DOHH2 (cell line): Measurements from ENCODE around the gene OR5B21.

ENCODE experiments used
- H3F3A ChIP-seq: fragments of 200-600 bp; sonication (generic), shearing (Covaris generic); 2 replicates; pipeline ENCODE4 v1.6.0; 2016; ENCODE audit warnings: antibody characterized with exemption, mild to moderate bottlenecking; ENCODE audit not compliant: control insufficient read depth, insufficient read depth
- H3K27ac ChIP-seq: fragments of 200-600 bp; sonication (generic); 2 replicates; pipeline ENCODE4 v1.5.1; 2014; ENCODE audit warnings: low read depth, mild to moderate bottlenecking, low read length, moderate library complexity
- H3K27me3 ChIP-seq: fragments of 200-600 bp; sonication (generic); 2 replicates; pipeline ENCODE4 v1.6.1; 2014; ENCODE audit warnings: mild to moderate bottlenecking, low read length, mixed read lengths; ENCODE audit not compliant: control insufficient read depth
- H3K36me3 ChIP-seq: fragments of 200-600 bp; sonication (generic); 2 replicates; pipeline ENCODE4 v1.6.1; 2014; ENCODE audit warnings: mild to moderate bottlenecking, low read length, moderate library complexity, mixed read lengths; ENCODE audit not compliant: control insufficient read depth
- H3K4me1 ChIP-seq: fragments of 200-600 bp; sonication (generic); 2 replicates; pipeline ENCODE4 v1.6.1; 2014; ENCODE audit warnings: mild to moderate bottlenecking, low read length, mixed read lengths; ENCODE audit not compliant: control insufficient read depth
- H3K4me2 ChIP-seq: fragments of 200-600 bp; sonication (generic); 2 replicates; pipeline ENCODE4 v1.6.0; 2014; ENCODE audit warnings: mild to moderate bottlenecking, low read length, moderate library complexity
- H3K4me3 ChIP-seq: fragments of 200-600 bp; sonication (generic); 2 replicates; pipeline ENCODE4 v1.5.1; 2014; ENCODE audit warnings: mild to moderate bottlenecking, low read length, mixed read lengths
- H3K79me2 ChIP-seq: fragments of 200-600 bp; sonication (generic); 2 replicates; pipeline ENCODE4 v1.6.1; 2014; ENCODE audit warnings: mild to moderate bottlenecking, low read length, mixed read lengths; ENCODE audit not compliant: control insufficient read depth
- H3K9me2 ChIP-seq: fragments of 200-600 bp; sonication (generic); replicated peaks from 2 replicates; pipeline ENCODE4 v1.6.1; 2014; ENCODE audit warnings: mild to moderate bottlenecking, low read length, mixed read lengths; ENCODE audit not compliant: control insufficient read depth
- H3K9me3 ChIP-seq: fragments of 200-600 bp; sonication (generic); 2 replicates; pipeline ENCODE4 v1.6.1; 2014; ENCODE audit warnings: antibody characterized with exemption, low read length, mixed read lengths; ENCODE audit not compliant: control insufficient read depth, insufficient read depth
- H4K20me1 ChIP-seq: fragments of 200-600 bp; sonication (generic); 2 replicates; pipeline ENCODE4 v1.6.0; 2014; ENCODE audit warnings: low read depth, mild to moderate bottlenecking, antibody characterized with exemption, low read length, moderate library complexity; ENCODE audit not compliant: control insufficient read depth, insufficient read depth
- EZH2phosphoT487 ChIP-seq: fragments of 200-600 bp; sonication (generic); IDR thresholded peaks from 2 replicates; pipeline ENCODE4 v1.6.1; 2017; ENCODE audit warnings: borderline replicate concordance, mild to moderate bottlenecking, antibody characterized with exemption, low read length, moderate library complexity, mixed read lengths
- TF ChIP-seq, protein P1 (sequence below): fragments of 200-600 bp; sonication (generic); IDR thresholded peaks from one replicate; pipeline ENCODE4 v1.5.1; 2014; ENCODE audit warnings: antibody characterized with exemption, mild to moderate bottlenecking, low read depth, low read length; ENCODE audit not compliant: poor library complexity, severe bottlenecking

OR5B21 gene

DNA sequence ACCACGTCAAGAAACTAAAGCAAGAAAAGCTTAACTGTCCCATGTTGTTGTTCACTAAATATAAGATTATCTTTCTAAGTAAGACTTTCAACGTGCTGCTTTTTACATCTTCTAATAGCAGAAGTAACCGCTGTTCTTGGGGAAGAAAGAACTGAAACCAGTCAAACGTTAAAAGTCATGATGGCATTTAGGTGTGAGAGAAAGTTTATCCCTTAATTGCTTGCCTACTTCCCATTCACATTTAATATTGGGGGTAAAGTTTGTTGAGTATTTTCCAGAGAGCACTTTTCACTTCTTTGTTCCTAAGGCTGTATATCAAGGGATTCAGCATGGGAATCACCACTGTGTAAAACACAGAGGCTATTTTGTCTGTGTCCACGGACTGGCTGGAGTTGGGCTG, 970 bp downstream of the OR5B21 start:
- TF ChIP-seq EZH2phosphoT487, result no peak
- TF ChIP-seq, protein P1, sequence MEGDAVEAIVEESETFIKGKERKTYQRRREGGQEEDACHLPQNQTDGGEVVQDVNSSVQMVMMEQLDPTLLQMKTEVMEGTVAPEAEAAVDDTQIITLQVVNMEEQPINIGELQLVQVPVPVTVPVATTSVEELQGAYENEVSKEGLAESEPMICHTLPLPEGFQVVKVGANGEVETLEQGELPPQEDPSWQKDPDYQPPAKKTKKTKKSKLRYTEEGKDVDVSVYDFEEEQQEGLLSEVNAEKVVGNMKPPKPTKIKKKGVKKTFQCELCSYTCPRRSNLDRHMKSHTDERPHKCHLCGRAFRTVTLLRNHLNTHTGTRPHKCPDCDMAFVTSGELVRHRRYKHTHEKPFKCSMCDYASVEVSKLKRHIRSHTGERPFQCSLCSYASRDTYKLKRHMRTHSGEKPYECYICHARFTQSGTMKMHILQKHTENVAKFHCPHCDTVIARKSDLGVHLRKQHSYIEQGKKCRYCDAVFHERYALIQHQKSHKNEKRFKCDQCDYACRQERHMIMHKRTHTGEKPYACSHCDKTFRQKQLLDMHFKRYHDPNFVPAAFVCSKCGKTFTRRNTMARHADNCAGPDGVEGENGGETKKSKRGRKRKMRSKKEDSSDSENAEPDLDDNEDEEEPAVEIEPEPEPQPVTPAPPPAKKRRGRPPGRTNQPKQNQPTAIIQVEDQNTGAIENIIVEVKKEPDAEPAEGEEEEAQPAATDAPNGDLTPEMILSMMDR, result no peak
- no peaks in the 10 kb centered on the region for H4K20me1 ChIP-seq
- no peak overlapping the region for H3K4me3 ChIP-seq
- H3K4me1 ChIP-seq, result no peaks in the 10 kb centered on the region
- H3K79me2 ChIP-seq, result no peaks in the 10 kb centered on the region
- H3K9me2 ChIP-seq, result no peaks in the 10 kb centered on the region
- H3K27ac ChIP-seq, result no peak overlapping the region
- no peak overlapping the region for H3K4me2 ChIP-seq
- no peaks in the 10 kb centered on the region for H3K9me3 ChIP-seq
- H3F3A ChIP-seq, result no peaks in the 10 kb centered on the region
- no peaks in the 10 kb centered on the region for H3K27me3 ChIP-seq
- no peaks in the 10 kb centered on the region for H3K36me3 ChIP-seq

DNA sequence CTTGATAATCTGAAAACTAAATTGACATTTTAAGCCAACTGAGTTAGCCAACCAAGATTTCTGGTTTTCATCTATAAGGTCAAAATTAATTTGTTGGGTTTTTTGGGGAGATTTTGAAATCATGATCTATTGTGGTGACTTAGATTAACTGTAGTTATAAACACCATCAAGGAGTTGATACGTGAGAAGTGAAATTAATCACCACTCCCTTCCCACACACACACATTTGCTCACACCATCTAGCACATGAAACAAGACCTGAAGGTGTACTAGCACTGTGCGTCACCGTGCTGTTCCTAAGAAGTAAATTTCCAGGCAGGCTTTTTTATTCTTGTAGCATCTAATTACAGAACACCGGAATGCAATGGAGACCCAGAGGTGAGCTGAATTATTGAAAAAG, 2.1 kb downstream of the OR5B21 start:
- H3K9me3 ChIP-seq, result no peaks in the 10 kb centered on the region
- H3F3A ChIP-seq, result no peaks in the 10 kb centered on the region
- H3K4me1 ChIP-seq, result no peaks in the 10 kb centered on the region
- TF ChIP-seq, protein P1, result no peak
- no peak for TF ChIP-seq EZH2phosphoT487
- H3K79me2 ChIP-seq, result no peaks in the 10 kb centered on the region
- no peaks in the 10 kb centered on the region for H3K36me3 ChIP-seq
- H3K4me3 ChIP-seq, result no peak overlapping the region
- H3K27me3 ChIP-seq, result no peaks in the 10 kb centered on the region
- H4K20me1 ChIP-seq, result no peaks in the 10 kb centered on the region
- no peak overlapping the region for H3K4me2 ChIP-seq
- no peaks in the 10 kb centered on the region for H3K9me2 ChIP-seq
- no peak overlapping the region for H3K27ac ChIP-seq

- Histone ChIP-seq H3K9me3 (no peaks in the 10 kb centered on the region), H3K4me1 (no peaks in the 10 kb centered on the region), H3F3A (no peaks in the 10 kb centered on the region), H3K4me3 (no peak overlapping the region), H4K20me1 (no peaks in the 10 kb centered on the region), H3K9me2 (no peaks in the 10 kb centered on the region), H3K27ac (no peak overlapping the region), H3K4me2 (no peak overlapping the region), H3K79me2 (no peaks in the 10 kb centered on the region), H3K36me3 (no peaks in the 10 kb centered on the region), H3K27me3 (no peaks in the 10 kb centered on the region)
- TF ChIP-seq EZH2phosphoT487, result no peak
- TF ChIP-seq, protein P1, result no peak
These were observed 3.7 kb downstream of the OR5B21 start for GRCh38 chr11:58504232-58504631.

DNA sequence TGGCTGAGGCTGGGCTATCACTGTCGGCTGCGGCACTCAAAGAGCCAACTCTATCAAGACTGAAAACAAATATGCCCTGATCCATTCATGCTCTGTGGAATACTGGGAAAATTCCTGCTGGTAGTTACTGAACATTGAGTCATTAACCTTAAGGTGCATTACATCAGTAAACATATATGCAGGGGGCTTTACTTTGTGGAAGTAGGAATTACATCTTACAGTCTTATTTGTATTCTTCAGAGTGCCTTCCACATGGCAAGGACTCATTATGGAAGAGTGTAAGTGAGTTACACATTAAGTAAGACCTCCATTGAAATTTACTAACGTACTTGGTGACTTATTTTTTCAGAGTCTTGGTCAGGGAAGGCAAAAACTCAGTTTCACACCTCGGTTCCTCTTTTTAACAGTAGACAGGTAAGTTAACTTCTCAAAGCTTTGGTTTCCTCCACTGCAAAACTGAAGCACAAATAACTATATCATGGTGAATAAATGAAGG, 4.5 kb downstream of the OR5B21 start:
- no peak for TF ChIP-seq EZH2phosphoT487
- TF ChIP-seq, protein P1, result no peak
- Histone ChIP-seq H3K4me2 (no peak overlapping the region), H3K27me3 (no peaks in the 10 kb centered on the region), H3K4me3 (no peak overlapping the region), H3K79me2 (no peaks in the 10 kb centered on the region), H3K36me3 (no peaks in the 10 kb centered on the region), H3K27ac (no peak overlapping the region), H3F3A (no peaks in the 10 kb centered on the region), H3K9me3 (no peaks in the 10 kb centered on the region), H3K4me1 (no peaks in the 10 kb centered on the region), H3K9me2 (no peaks in the 10 kb centered on the region), H4K20me1 (no peaks in the 10 kb centered on the region)
